ENCODE data around the gene ITFG1.

ITFG1 gene

GRCh38 chr16:47308601-47309000 is 152.3 kb downstream of the ITFG1 start:
- H3F3A ChIP-seq (ENCODE audit: control insufficient read depth, insufficient read depth), result peaks cover 22% of the 10 kb centered on the region; the same call in 1 of the 2 replicates
- TF ChIP-seq EZH2phosphoT487 (IDR thresholded peaks at IDR 0.05; ENCODE audit: borderline replicate concordance, low read length), result no peak
- TF ChIP-seq, protein P1, sequence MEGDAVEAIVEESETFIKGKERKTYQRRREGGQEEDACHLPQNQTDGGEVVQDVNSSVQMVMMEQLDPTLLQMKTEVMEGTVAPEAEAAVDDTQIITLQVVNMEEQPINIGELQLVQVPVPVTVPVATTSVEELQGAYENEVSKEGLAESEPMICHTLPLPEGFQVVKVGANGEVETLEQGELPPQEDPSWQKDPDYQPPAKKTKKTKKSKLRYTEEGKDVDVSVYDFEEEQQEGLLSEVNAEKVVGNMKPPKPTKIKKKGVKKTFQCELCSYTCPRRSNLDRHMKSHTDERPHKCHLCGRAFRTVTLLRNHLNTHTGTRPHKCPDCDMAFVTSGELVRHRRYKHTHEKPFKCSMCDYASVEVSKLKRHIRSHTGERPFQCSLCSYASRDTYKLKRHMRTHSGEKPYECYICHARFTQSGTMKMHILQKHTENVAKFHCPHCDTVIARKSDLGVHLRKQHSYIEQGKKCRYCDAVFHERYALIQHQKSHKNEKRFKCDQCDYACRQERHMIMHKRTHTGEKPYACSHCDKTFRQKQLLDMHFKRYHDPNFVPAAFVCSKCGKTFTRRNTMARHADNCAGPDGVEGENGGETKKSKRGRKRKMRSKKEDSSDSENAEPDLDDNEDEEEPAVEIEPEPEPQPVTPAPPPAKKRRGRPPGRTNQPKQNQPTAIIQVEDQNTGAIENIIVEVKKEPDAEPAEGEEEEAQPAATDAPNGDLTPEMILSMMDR (IDR thresholded peaks at IDR 0.05; ENCODE audit: low read depth, low read length, poor library complexity, severe bottlenecking), result no peak
- H3K36me3 ChIP-seq (ENCODE audit: control insufficient read depth, low read length), result peaks cover 19% of the 10 kb centered on the region
- H3K4me3 ChIP-seq (ENCODE audit: low read length), result no peak overlapping the region
- H3K9me3 ChIP-seq (ENCODE audit: control insufficient read depth, insufficient read depth, low read length), result no peaks in the 10 kb centered on the region
- no peak overlapping the region for H3K27ac ChIP-seq (ENCODE audit: low read depth, low read length)
- H3K27me3 ChIP-seq (ENCODE audit: control insufficient read depth, low read length), result no peaks in the 10 kb centered on the region
- H3K4me1 ChIP-seq (ENCODE audit: control insufficient read depth, low read length), result peaks cover 42% of the 10 kb centered on the region
- H3K4me2 ChIP-seq (ENCODE audit: low read length), result no peak overlapping the region
- no peaks in the 10 kb centered on the region for H3K9me2 ChIP-seq (replicated peaks; ENCODE audit: control insufficient read depth, low read length)
- no peaks in the 10 kb centered on the region for H4K20me1 ChIP-seq (ENCODE audit: control insufficient read depth, insufficient read depth, low read depth, low read length)
- no peaks in the 10 kb centered on the region for H3K79me2 ChIP-seq (ENCODE audit: control insufficient read depth, low read length)

DNA sequence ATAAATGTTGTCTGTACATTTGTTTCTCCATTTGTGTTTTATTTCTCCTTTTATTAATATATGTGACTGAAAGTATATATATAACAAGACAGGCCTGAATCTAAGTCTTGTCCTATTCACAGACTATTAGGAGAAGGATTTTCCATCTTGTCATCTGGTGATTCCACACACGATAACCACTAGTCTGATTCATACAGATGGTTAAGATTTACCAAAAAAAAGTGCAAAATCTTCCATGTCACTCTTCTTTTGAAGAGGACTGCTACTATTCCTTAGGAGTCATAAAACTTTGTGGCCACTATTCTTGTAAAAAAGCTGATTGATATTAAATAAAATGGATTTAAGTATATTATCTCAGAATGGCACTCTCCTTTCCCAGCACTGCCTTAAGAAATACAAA is 156.3 kb downstream of the ITFG1 start:
- Histone ChIP-seq H3K79me2 (ENCODE audit: control insufficient read depth, low read length) (no peaks in the 10 kb centered on the region), H4K20me1 (ENCODE audit: control insufficient read depth, insufficient read depth, low read depth, low read length) (no peaks in the 10 kb centered on the region), H3K27me3 (ENCODE audit: control insufficient read depth, low read length) (no peaks in the 10 kb centered on the region), H3K4me1 (ENCODE audit: control insufficient read depth, low read length) (peaks cover 4% of the 10 kb centered on the region), H3K36me3 (ENCODE audit: control insufficient read depth, low read length) (peaks cover 20% of the 10 kb centered on the region), H3K4me2 (ENCODE audit: low read length) (no peak overlapping the region), H3K9me3 (ENCODE audit: control insufficient read depth, insufficient read depth, low read length) (no peaks in the 10 kb centered on the region), H3K27ac (ENCODE audit: low read depth, low read length) (no peak overlapping the region), H3F3A (ENCODE audit: control insufficient read depth, insufficient read depth) (no peaks in the 10 kb centered on the region), H3K9me2 (replicated peaks; ENCODE audit: control insufficient read depth, low read length) (no peaks in the 10 kb centered on the region), H3K4me3 (ENCODE audit: low read length) (no peak overlapping the region)
- no peak for TF ChIP-seq EZH2phosphoT487 (IDR thresholded peaks at IDR 0.05; ENCODE audit: borderline replicate concordance, low read length)
- TF ChIP-seq, protein P1 (IDR thresholded peaks at IDR 0.05; ENCODE audit: low read depth, low read length, poor library complexity, severe bottlenecking), result no peak

- Histone ChIP-seq H3K27ac (ENCODE audit: low read depth, low read length) (no peak overlapping the region), H3K79me2 (ENCODE audit: control insufficient read depth, low read length) (no peaks in the 10 kb centered on the region), H3K9me2 (replicated peaks; ENCODE audit: control insufficient read depth, low read length) (no peaks in the 10 kb centered on the region), H4K20me1 (ENCODE audit: control insufficient read depth, insufficient read depth, low read depth, low read length) (no peaks in the 10 kb centered on the region), H3F3A (ENCODE audit: control insufficient read depth, insufficient read depth) (no peaks in the 10 kb centered on the region), H3K36me3 (ENCODE audit: control insufficient read depth, low read length) (peaks cover 18% of the 10 kb centered on the region), H3K27me3 (ENCODE audit: control insufficient read depth, low read length) (no peaks in the 10 kb centered on the region), H3K4me1 (ENCODE audit: control insufficient read depth, low read length) (no peaks in the 10 kb centered on the region), H3K4me3 (ENCODE audit: low read length) (no peak overlapping the region), H3K4me2 (ENCODE audit: low read length) (no peak overlapping the region), H3K9me3 (ENCODE audit: control insufficient read depth, insufficient read depth, low read length) (no peaks in the 10 kb centered on the region)
- TF ChIP-seq, protein P1 (IDR thresholded peaks at IDR 0.05; ENCODE audit: low read depth, low read length, poor library complexity, severe bottlenecking), result no peak
- no peak for TF ChIP-seq EZH2phosphoT487 (IDR thresholded peaks at IDR 0.05; ENCODE audit: borderline replicate concordance, low read length)
Observed at GRCh38 chr16:47299587-47299986, 161.3 kb downstream of the ITFG1 start.
